HCT116 (cell line): Measurements from ENCODE around the gene RPL10A. TPM values are rescaled to one million over a fixed set of nuclear protein-coding genes. Genes with fewer than 3 reads are reported as not detected.

Source experiments
- ATAC-seq: fragments of 200-7000 bp; cut with Tn5 transposase; 2 replicates; pipeline ENCODE4 v1.9.1; 2020; ENCODE audit warnings: mild to moderate bottlenecking, moderate library complexity
- BruUV-seq: library from RNA; stranded (reverse); fragments of 400-500 nt; replicated peaks from 2 replicates; lab custom pipeline; 2021; lab: Mats Ljungman, UMichigan
- CTCF ChIA-PET: fragments of 300-600 bp; sonication (Branson Sonifier 250); formaldehyde crosslinking; loops from one replicate; lab custom pipeline; 2021; ENCODE audit warnings: antibody characterized with exemption; lab: Charles Lee
- POLR2A ChIA-PET: fragments of 300-600, 350-600 bp; sonication (Branson Sonifier 250); formaldehyde crosslinking; loops from one replicate; lab custom pipeline; 2021; ENCODE audit warnings: antibody characterized with exemption; lab: Charles Lee
- RAD21 ChIA-PET, 2 experiments: fragments of 300-600 bp; sonication (Branson Sonifier 250); formaldehyde crosslinking; loops; one replicate each; lab custom pipeline; 2023; ENCODE audit warnings: low total read pairs in 2 of 2; ENCODE audit not compliant: uncharacterized antibody in 2 of 2, unreplicated experiment in 2 of 2, low non-redundant PET in 1 of 2; lab: Charles Lee
- DNase-seq: peaks from one replicate; pipeline ENCODE4 v3.0.0-alpha.2; 2010; ENCODE audit warnings: low read depth, low spot score
- H2AFZ ChIP-seq: fragments of 200-600 bp; shearing (Covaris generic), sonication (generic); 2 replicates; pipeline ENCODE4 v1.6.1; 2017; ENCODE audit warnings: low read depth, mixed run types, mixed read lengths, antibody characterized with exemption, low read length; ENCODE audit not compliant: poor library complexity, severe bottlenecking
- H3K27ac ChIP-seq: 2 replicates; pipeline ENCODE4 v1.5.1; 2012; ENCODE audit warnings: low read depth, low read length
- H3K27me3 ChIP-seq: fragments of 200-600 bp; sonication (generic); 2 replicates; pipeline ENCODE4 v1.6.1; 2016; ENCODE audit warnings: mixed run types, low read length, mixed read lengths; ENCODE audit not compliant: insufficient read depth
- H3K36me3 ChIP-seq, 2 experiments: fragments of 200-500 bp in 1 of 2; fragments of 200-600 bp in 1 of 2; sonication (Bioruptor generic) in 1 of 2; sonication (generic) in 1 of 2; 2 replicates each; pipeline versions ENCODE4 v1.5.1 to v1.6.1; 2014 to 2016; ENCODE audit warnings: low read length in 2 of 2, inconsistent platforms in 1 of 2, mixed read lengths in 1 of 2, mixed run types in 1 of 2; ENCODE audit not compliant: insufficient read depth in 2 of 2, control insufficient read depth in 1 of 2
- H3K4me1 ChIP-seq, 2 experiments: fragments of 200-600 bp in 1 of 2; sonication (generic) in 1 of 2; 2 replicates each; pipeline versions ENCODE4 v1.5.1 to v1.6.1; 2012 to 2017; ENCODE audit warnings: low read length in 2 of 2, inconsistent platforms in 1 of 2, mild to moderate bottlenecking in 1 of 2, mixed read lengths in 1 of 2, mixed run types in 1 of 2, moderate library complexity in 1 of 2; ENCODE audit not compliant: insufficient read depth in 2 of 2, control insufficient read depth in 1 of 2
- H3K4me2 ChIP-seq: fragments of 200-600 bp; sonication (generic); 2 replicates; pipeline ENCODE4 v1.6.1; 2017; ENCODE audit warnings: mixed run types, low read length, mixed read lengths
- H3K4me3 ChIP-seq, 2 experiments: fragments of 200-600 bp in 1 of 2; sonication (generic) in 1 of 2; replicated peaks in 1 of 2; 2 replicates each; pipeline ENCODE4 v1.5.1; 2011 to 2016; ENCODE audit warnings: low read length in 2 of 2, control low read depth in 1 of 2, low read depth in 1 of 2, mild to moderate bottlenecking in 1 of 2, mixed read lengths in 1 of 2, mixed run types in 1 of 2
- H3K79me2 ChIP-seq: fragments of 200-600 bp; sonication (generic); 2 replicates; pipeline ENCODE4 v1.6.1; 2017; ENCODE audit warnings: mild to moderate bottlenecking, mixed run types, low read length, moderate library complexity, mixed read lengths; ENCODE audit not compliant: insufficient read depth
- H3K9ac ChIP-seq: fragments of 200-600 bp; sonication (generic); 2 replicates; pipeline ENCODE4 v1.6.1; 2016; ENCODE audit warnings: low read length, mixed read lengths
- H3K9me2 ChIP-seq: fragments of 200-600 bp; sonication (generic), shearing (Covaris generic); 2 replicates; pipeline ENCODE4 v1.6.1; 2017; ENCODE audit warnings: mixed run types, mild to moderate bottlenecking, moderate library complexity; ENCODE audit not compliant: insufficient read depth
- H3K9me3 ChIP-seq, 2 experiments: fragments of 200-500 bp in 1 of 2; fragments of 200-600 bp in 1 of 2; sonication (Bioruptor generic) in 1 of 2; sonication (generic) in 1 of 2; 2 replicates each; pipeline ENCODE4 v1.6.1; 2014 to 2017; ENCODE audit warnings: low read length in 2 of 2, mixed read lengths in 2 of 2, inconsistent platforms in 1 of 2, low read depth in 1 of 2, mild to moderate bottlenecking in 1 of 2, mixed run types in 1 of 2, moderate library complexity in 1 of 2; ENCODE audit not compliant: control insufficient read depth in 1 of 2, insufficient read depth in 1 of 2
- H4K20me1 ChIP-seq: fragments of 200-600 bp; sonication (generic), shearing (Covaris generic); 2 replicates; pipeline ENCODE4 v1.6.1; 2017; ENCODE audit warnings: mixed run types, mild to moderate bottlenecking, moderate library complexity; ENCODE audit not compliant: insufficient read depth
- CBX3 ChIP-seq: IDR thresholded peaks from 2 replicates; pipeline ENCODE4 v1.6.1; 2012; ENCODE audit warnings: low read depth
- CTCF ChIP-seq, 3 experiments: fragments of 200-600 bp in 1 of 3; sonication (generic) in 1 of 3; IDR thresholded peaks in 2 of 3; conservative IDR thresholded peaks in 1 of 3; 2 replicates each; pipeline ENCODE4 v1.5.1; 2012 to 2017; ENCODE audit warnings: low read depth in 2 of 3, low read length in 2 of 3, antibody characterized with exemption in 1 of 3, borderline replicate concordance in 1 of 3, control low read depth in 1 of 3, mild to moderate bottlenecking in 1 of 3, mixed read lengths in 1 of 3, mixed run types in 1 of 3, moderate library complexity in 1 of 3; ENCODE audit not compliant: insufficient read depth in 1 of 3
- ELF1 ChIP-seq: IDR thresholded peaks from 2 replicates; pipeline ENCODE4 v1.6.1; 2012; ENCODE audit warnings: low read depth, borderline replicate concordance
- FOSL1 ChIP-seq: IDR thresholded peaks from 2 replicates; pipeline ENCODE4 v1.6.1; 2012; ENCODE audit warnings: low read depth
- JUND ChIP-seq: IDR thresholded peaks from 2 replicates; pipeline ENCODE4 v1.6.1; 2012
- MAX ChIP-seq: IDR thresholded peaks from 2 replicates; pipeline ENCODE4 v1.6.1; 2012
- POLR2AphosphoS5 ChIP-seq: IDR thresholded peaks from 2 replicates; pipeline ENCODE4 v1.6.1; 2011; ENCODE audit warnings: mild to moderate bottlenecking, low read depth, low read length, moderate library complexity
- RAD21 ChIP-seq: IDR thresholded peaks from 2 replicates; pipeline ENCODE4 v1.6.1; 2012; ENCODE audit warnings: low read depth, mild to moderate bottlenecking
- SIN3A ChIP-seq: IDR thresholded peaks from 2 replicates; pipeline ENCODE4 v1.6.1; 2012; ENCODE audit warnings: low read depth
- SRF ChIP-seq: IDR thresholded peaks from 2 replicates; pipeline ENCODE4 v1.6.1; 2012; ENCODE audit warnings: low read depth
- TCF7L2 ChIP-seq: IDR thresholded peaks from 2 replicates; pipeline ENCODE4 v1.7.0; 2011; ENCODE audit warnings: borderline replicate concordance, inconsistent platforms; ENCODE audit not compliant: insufficient read depth, insufficient read length; ENCODE audit errors: extremely low read depth
- YY1 ChIP-seq: IDR thresholded peaks from 2 replicates; pipeline ENCODE4 v1.6.1; 2011; ENCODE audit warnings: low read length, low read depth, moderate library complexity, mild to moderate bottlenecking; ENCODE audit not compliant: insufficient replicate concordance; ENCODE audit errors: extremely low read depth
- ZFX ChIP-seq: fragments of 450-650 bp; IDR thresholded peaks from 2 replicates; pipeline ENCODE4 v1.6.1; 2017
- ZNF274 ChIP-seq: fragments of 200-500 bp; sonication (Bioruptor generic); IDR thresholded peaks from 2 replicates; pipeline ENCODE4 v1.6.1; 2014; ENCODE audit warnings: mild to moderate bottlenecking, low read depth, low read length, inconsistent platforms
- intact Hi-C: fragments of 100-400 bp; cut with micrococcal nuclease; formaldehyde crosslinking; loops from 2 replicates; pipeline ENCODE4 v1.10.0; 2022
- total RNA-seq: library from RNA; stranded (reverse); gene quantifications from one replicate; pipeline ENCODE4 v1.2.1, GENCODE V29; 2021; ENCODE audit not compliant: unreplicated experiment

The RPL10A gene
- total RNA-seq, 1 experiment from 2014 or later = 1,981 TPM

DNA sequence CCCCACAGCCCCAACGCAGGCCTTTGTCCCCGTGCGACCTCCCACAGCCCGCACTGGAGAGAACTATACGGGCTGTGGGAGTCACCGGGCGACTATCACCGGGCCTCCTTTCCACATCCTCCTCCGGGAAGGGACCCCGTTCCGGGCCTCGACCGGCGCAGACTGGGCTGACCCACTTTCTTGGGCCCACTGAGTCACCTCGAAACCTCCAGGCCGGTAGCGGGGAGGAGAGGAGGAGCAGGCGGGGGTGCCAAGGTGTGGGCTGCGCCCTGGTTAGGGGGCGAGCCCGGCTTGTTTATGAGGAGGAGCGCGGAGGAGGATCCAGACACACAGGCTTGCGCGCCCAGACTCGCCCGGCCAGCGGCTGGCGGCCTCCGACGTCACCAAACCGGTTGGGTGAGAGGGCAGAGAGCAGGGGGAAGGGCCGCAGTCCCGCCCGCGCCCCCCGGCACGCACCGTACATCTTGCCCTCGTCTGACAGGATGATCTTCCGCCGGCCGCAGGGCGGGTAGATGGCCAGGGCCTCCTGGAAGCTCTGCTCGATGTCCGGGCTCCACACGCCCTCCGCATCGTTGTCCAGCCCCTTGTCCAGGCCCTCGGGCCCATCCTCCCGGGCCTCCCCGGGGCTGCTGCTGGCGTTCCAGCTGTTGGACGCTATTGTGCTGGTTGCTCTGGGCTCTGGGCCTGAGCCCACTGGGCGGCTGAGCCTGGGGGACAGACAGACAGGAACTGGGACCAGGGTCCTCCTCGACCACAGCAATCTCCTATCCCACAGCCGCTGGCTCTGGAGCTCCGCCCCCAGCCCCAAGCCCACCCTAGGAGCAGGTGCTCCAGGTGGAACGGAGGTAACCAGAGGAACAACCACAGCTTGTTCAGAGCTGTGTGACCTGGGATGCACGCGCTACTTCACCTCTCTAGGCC is 18.1 kb downstream of the RPL10A start:
- H3K36me3 ChIP-seq = no peaks in the 10 kb centered on the region
- DNase-seq (no peak), ATAC-seq (peak; percentile 69)
- no peaks in the 10 kb centered on the region for H3K9me3 ChIP-seq
- H3K9ac ChIP-seq = peak overlapping the region; percentile 75
- RAD21 ChIA-PET = interaction anchor here in 1 of 2 experiments (0.8 kb wide), 1 partner anchor 36 kb away, joined by 3 read pairs; no protein-coding TSS in a partner anchor
- CTCF ChIA-PET = interaction anchor here (0.6 to 1.7 kb wide), 3 partner anchors 10 to 250 kb away, joined by 4 read pairs; partner anchors contain the start of genes ARMC12 and TEAD3
- H3K4me2 ChIP-seq = peak overlapping the region; percentile 84
- intact Hi-C loops = no loop called here
- H3K4me3 ChIP-seq = peak overlapping the region; percentile 42 to 60
- no peaks in the 10 kb centered on the region for H4K20me1 ChIP-seq
- peak overlapping the region; percentile 97 for H3K27ac ChIP-seq
- TF ChIP-seq ZFX (peak; percentile 68), SIN3A (no peak), MAX (no peak), CBX3 (no peak), JUND (no peak), ZNF274 (no peak), ELF1 (no peak), CTCF (IDR thresholded peaks at IDR 0.05 in 2 of 3, conservative IDR thresholded peaks at IDR 0.05 in 1 of 3; ENCODE audit: borderline replicate concordance in 1 of 3, insufficient read depth in 1 of 3, low read depth in 2 of 3, low read length in 2 of 3) (no peak), RAD21 (no peak), SRF (no peak), FOSL1 (no peak), POLR2AphosphoS5 (peak; percentile 81), YY1 (peak; percentile 22), TCF7L2 (no peak)
- H3K79me2 ChIP-seq = peaks cover 39% of the 10 kb centered on the region
- no peaks in the 10 kb centered on the region for H3K9me2 ChIP-seq
- BruUV-seq = TSS peak; percentile 74
- POLR2A ChIA-PET = interaction anchor here (0.6 to 8.1 kb wide), 4 partner anchors 8 to 1649 kb away, joined by 3 to 48 read pairs (median 6); partner anchors contain the start of gene TEAD3
- H3K4me1 ChIP-seq = peaks cover 54 to 83% of the 10 kb centered on the region in 2 experiments
- no peaks in the 10 kb centered on the region for H3K27me3 ChIP-seq
- H2AFZ ChIP-seq = no peak overlapping the region
